Small intestine (tissue), 7 donors: Measurements from ENCODE around the gene EMD. TPM values are rescaled to one million over a fixed set of nuclear protein-coding genes. Genes with fewer than 3 reads are reported as not detected.

ENCODE experiments used
- DNase-seq, 2 donors: peaks; one replicate each; pipeline versions ENCODE4 v3.0.0 to v3.0.0-alpha.2; 2013
- FAIRE-seq: peaks from 2 replicates; lab custom pipeline; 2012; peaks lifted over from hg19 to GRCh38; lab: Jason Lieb, UNC
- H3K27ac ChIP-seq, 3 donors: one replicate each; pipeline ENCODE4 v1.5.1; 2013; ENCODE audit warnings: low read length in 2 of 3, mild to moderate bottlenecking in 2 of 3, control low read depth in 1 of 3, inconsistent platforms in 1 of 3, low read depth in 1 of 3, moderate library complexity in 1 of 3
- H3K27me3 ChIP-seq, 3 donors: one replicate each; pipeline ENCODE4 v1.6.1; 2013; ENCODE audit warnings: low read length in 3 of 3, inconsistent platforms in 1 of 3; ENCODE audit not compliant: control insufficient read depth in 3 of 3, insufficient read depth in 3 of 3
- H3K36me3 ChIP-seq, 3 donors: one replicate each; pipeline ENCODE4 v1.6.1; 2013; ENCODE audit warnings: low read length in 3 of 3, inconsistent platforms in 1 of 3, low read depth in 1 of 3, mild to moderate bottlenecking in 1 of 3, moderate library complexity in 1 of 3; ENCODE audit not compliant: control insufficient read depth in 3 of 3, insufficient read depth in 2 of 3
- H3K4me1 ChIP-seq, 3 donors: one replicate each; pipeline ENCODE4 v1.6.1; 2013; ENCODE audit warnings: low read length in 2 of 3, inconsistent platforms in 1 of 3, low read depth in 1 of 3, mild to moderate bottlenecking in 1 of 3, moderate library complexity in 1 of 3; ENCODE audit not compliant: control insufficient read depth in 3 of 3, insufficient read depth in 2 of 3
- H3K4me3 ChIP-seq, 3 donors: one replicate each; pipeline ENCODE4 v1.5.1; 2013; ENCODE audit warnings: low read length in 3 of 3, control low read depth in 1 of 3, inconsistent platforms in 1 of 3, low read depth in 1 of 3, mild to moderate bottlenecking in 1 of 3, moderate library complexity in 1 of 3
- H3K9me3 ChIP-seq, 2 donors: one replicate each; pipeline ENCODE4 v1.6.1; 2013; ENCODE audit warnings: low read depth in 1 of 2, low read length in 1 of 2; ENCODE audit not compliant: control insufficient read depth in 2 of 2, insufficient read depth in 1 of 2
- WGBS, 3 donors: extraction: QIAGEN DNeasy Blood & Tissue Kit; methylation state at CpG; one replicate each; pipeline ENCODE4 v1.1.7; 2013; 5-methylcytosine and 5-hydroxymethylcytosine counted together
- polyA plus RNA-seq, 4 donors: library from polyadenylated mRNA; stranded (reverse) in 3 of 4; unstranded in 1 of 4; fragments of 200-250 nt in 3 of 4; fragments of 120-200 nt in 1 of 4; gene quantifications; one replicate each; pipeline versions ENCODE4 v1.2.1 to v1.2.3, GENCODE V29; 2013
- donor health status: healthy with polysubstance abuse.
- donor health status: control.
- donor health status: control.
- donor health status: Bipolar disorder and iron deficiency.
- donor health status: healthy.

EMD gene
- polyA plus RNA-seq, 4 donors = 37.6 to 82.3 (median 55.6) TPM

DNA sequence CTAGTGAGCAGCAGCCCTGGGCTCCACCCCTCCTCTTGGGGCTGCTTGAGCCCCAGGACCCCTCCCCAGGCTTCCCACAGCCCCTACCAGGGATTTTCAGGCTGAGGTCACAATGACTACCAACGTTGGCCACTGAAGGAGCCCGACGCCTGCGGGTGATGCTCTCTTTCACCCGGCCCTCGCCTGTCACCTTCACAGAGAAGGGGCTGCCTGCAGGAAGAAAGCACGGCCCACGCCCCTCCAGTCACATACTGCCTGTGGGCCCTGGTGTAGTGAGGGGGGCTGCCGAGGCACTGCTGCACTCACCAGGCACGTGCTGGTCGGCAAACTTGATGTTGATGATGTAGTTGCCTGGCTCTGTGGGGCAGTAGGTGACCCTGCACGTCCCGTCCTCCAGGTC is 26.6 kb upstream of the EMD start:
- 88 to 91% (median 90%) methylated on average over 8 to 13 of the region's 13 CpGs for WGBS, 3 donors
- no peaks in the 10 kb centered on the region for H3K27me3 ChIP-seq
- no peak for FAIRE-seq
- H3K4me1 ChIP-seq = no peaks in the 10 kb centered on the region
- no peaks in the 10 kb centered on the region for H3K9me3 ChIP-seq
- peaks cover 0 to 75% (median 6%) of the 10 kb centered on the region in 3 donors for H3K36me3 ChIP-seq
- no peak overlapping the region for H3K4me3 ChIP-seq
- H3K27ac ChIP-seq = no peak overlapping the region
- no peak for DNase-seq

DNA sequence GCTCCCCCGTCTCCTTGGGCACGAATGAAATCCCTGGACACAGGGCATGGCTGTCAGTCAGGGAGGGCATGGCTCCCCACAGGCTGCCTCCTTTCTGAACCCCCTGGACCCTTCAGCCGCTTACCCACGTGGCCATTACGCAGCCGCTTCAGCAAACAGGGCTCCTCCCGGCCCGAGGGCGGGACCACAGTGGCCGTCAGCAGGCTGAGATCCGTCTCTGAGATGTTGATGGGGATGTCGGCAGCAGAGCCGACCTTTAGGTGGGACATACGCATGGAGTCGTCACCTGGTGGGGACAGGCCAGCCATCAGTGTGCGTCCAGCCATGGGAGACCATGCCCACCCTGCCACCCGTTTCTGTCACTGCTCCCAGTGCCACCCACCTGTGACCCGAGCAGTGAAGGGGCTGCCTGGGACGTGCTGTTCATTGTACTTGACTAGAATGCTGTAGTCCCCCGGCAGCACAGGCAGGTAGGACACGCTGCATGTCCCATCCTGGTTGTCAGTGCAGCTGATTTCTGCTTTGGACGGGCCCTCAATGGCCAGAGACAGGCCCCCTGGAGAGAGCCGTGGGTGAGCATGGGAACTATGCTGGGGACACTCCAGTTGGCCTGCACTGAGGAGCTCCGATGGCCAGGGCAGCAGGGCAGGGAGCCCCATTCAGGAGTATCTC is 25.8 kb upstream of the EMD start:
- DNase-seq (no peak), FAIRE-seq (no peak)
- H3K4me1 ChIP-seq = no peaks in the 10 kb centered on the region
- peaks cover 0 to 82% (median 7%) of the 10 kb centered on the region in 3 donors for H3K36me3 ChIP-seq
- WGBS, 3 donors = 86 to 90% (median 89%) methylated on average over 24 of the region's 24 CpGs
- no peaks in the 10 kb centered on the region for H3K9me3 ChIP-seq
- no peaks in the 10 kb centered on the region for H3K27me3 ChIP-seq
- no peak overlapping the region for H3K4me3 ChIP-seq
- no peak overlapping the region for H3K27ac ChIP-seq

DNA sequence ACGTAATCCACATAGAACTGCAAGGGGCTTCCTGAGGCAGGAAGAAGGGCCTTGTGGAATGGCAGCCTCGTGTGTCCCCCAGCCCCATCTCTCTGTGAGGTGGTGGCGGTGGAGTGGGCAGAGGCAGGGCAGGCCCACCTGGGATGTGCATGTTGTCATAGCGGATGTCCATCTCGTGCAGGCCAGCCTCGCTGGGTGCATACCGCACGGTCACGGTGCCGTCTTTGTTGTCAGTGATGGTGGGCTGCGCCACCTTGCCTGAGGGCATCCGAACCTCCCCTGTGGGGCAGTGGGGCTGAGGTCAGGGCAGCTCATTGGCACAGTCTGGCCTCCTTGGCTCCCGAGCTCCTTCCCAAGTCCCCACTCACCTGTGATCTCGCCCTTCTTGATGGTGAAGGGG is 25.1 kb upstream of the EMD start:
- Histone ChIP-seq H3K27me3 (no peaks in the 10 kb centered on the region), H3K4me1 (no peaks in the 10 kb centered on the region), H3K4me3 (no peak overlapping the region), H3K27ac (no peak overlapping the region), H3K9me3 (no peaks in the 10 kb centered on the region), H3K36me3 (peaks cover 0 to 85% (median 10%) of the 10 kb centered on the region in 3 donors)
- 84 to 91% (median 86%) methylated on average over 13 to 14 of the region's 14 CpGs for WGBS, 3 donors
- DNase-seq (no peak), FAIRE-seq (no peak)

GRCh38 chrX:154354516-154354915 is 24.6 kb upstream of the EMD start:
- no peaks in the 10 kb centered on the region for H3K4me1 ChIP-seq
- H3K9me3 ChIP-seq = no peaks in the 10 kb centered on the region
- WGBS, 3 donors = 74 to 91% (median 90%) methylated on average over 11 to 13 of the region's 13 CpGs
- FAIRE-seq (no peak), DNase-seq (no peak)
- no peak overlapping the region for H3K27ac ChIP-seq
- peaks cover 0 to 85% (median 9%) of the 10 kb centered on the region in 3 donors for H3K36me3 ChIP-seq
- no peak overlapping the region for H3K4me3 ChIP-seq
- H3K27me3 ChIP-seq = no peaks in the 10 kb centered on the region

DNA sequence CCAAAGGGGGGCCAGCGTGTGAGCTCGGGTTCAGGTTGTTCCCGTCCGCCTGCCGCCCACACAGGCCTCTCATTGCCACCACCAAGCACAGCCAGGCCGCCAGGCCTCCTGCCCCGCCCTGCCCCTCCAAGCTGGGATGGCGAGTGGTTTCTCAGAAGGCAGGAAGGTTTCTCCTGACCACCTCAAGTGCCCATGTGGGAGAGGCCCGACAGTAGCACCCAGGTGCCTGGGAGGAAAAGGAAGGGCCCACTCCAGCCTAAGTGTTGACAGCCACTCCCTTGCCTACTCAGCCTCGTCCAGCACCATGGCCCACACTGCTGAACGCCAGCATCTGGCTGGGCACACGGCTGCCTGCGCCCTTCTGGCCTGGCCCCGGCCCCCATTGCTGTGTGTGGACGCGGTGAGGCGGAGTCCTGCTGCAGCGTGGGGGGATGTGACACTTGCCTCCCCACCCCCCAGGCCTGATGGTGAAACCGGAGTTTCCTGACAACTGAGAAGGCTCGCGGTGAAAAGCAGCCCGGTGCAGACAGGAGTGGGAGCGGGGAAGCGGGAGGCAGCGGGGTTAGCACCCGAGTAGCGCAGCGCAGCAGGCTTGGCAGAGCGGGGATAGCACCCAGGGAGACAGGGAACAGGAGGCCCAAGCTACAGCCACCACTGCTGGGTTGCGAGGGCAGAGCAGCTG is 23.9 kb upstream of the EMD start:
- Histone ChIP-seq H3K27me3 (no peaks in the 10 kb centered on the region), H3K36me3 (peaks cover 0 to 84% (median 7%) of the 10 kb centered on the region in 3 donors), H3K9me3 (no peaks in the 10 kb centered on the region), H3K4me1 (no peaks in the 10 kb centered on the region), H3K27ac (no peak overlapping the region), H3K4me3 (no peak overlapping the region)
- WGBS, 3 donors = 82 to 86% (median 85%) methylated on average over 29 to 30 of the region's 30 CpGs
- DNase-seq = no peak
- FAIRE-seq = no peak

- DNase-seq (no peak), FAIRE-seq (no peak)
- Histone ChIP-seq H3K9me3 (no peaks in the 10 kb centered on the region), H3K4me3 (no peak overlapping the region), H3K4me1 (no peaks in the 10 kb centered on the region), H3K27me3 (no peaks in the 10 kb centered on the region), H3K36me3 (peaks cover 0 to 82% (median 7%) of the 10 kb centered on the region in 3 donors), H3K27ac (no peak overlapping the region)
- 76 to 91% (median 85%) methylated on average over 4 to 12 of the region's 12 CpGs for WGBS, 3 donors
Observed at GRCh38 chrX:154355776-154356140, 23.3 kb upstream of the EMD start.

DNA sequence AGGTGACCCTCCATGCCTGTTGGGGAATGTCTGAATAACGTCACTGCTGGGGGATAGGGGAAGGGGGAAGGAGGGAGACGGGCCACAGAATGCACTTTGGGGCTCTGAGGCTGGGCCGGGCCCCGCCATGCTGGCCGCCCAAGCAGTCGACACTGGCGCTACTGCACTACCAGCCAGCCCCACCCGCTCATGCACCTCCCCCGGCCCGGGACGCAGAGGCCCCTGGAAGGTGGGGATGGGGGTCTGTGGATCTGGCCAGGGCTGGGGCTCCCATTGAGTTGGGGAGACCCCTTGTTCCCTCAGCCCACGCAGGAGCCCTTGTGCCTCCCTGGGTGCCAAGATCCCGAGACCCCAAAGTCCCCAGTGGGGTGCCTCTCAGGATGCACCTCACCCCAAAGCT is 22.5 kb upstream of the EMD start:
- Histone ChIP-seq H3K36me3 (peaks cover 0 to 79% (median 7%) of the 10 kb centered on the region in 3 donors), H3K27me3 (no peaks in the 10 kb centered on the region), H3K4me3 (no peak overlapping the region), H3K27ac (no peak overlapping the region), H3K9me3 (no peaks in the 10 kb centered on the region), H3K4me1 (no peaks in the 10 kb centered on the region)
- FAIRE-seq (no peak), DNase-seq (no peak)
- 85 to 87% methylated on average over 12 to 13 of the region's 13 CpGs; no CpG with 5 or more reads in 1 of the 3 donors for whole genome bisulfite sequencing, 3 donors

DNA sequence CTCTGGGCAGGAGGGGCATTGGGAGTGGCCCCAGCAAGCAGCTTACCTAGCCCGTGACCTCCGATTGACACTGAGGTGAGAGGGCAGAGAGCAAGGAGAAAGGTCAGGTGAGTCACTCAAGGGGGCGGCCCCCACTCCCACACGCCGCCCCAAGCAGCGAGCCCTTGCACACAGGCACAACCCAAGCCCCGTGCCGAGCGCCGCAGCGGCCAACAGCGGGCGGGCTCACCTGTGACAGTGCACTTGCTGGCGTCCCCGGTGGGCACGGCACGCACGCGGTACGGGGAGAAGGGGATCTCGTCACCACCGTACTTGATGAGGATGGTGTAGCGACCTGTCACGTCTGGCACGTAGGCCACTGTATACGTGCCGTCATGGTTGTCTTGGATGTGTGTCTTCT is 21.9 kb upstream of the EMD start:
- H3K4me1 ChIP-seq = no peaks in the 10 kb centered on the region
- no peaks in the 10 kb centered on the region for H3K27me3 ChIP-seq
- no peak overlapping the region for H3K4me3 ChIP-seq
- no peaks in the 10 kb centered on the region for H3K9me3 ChIP-seq
- H3K36me3 ChIP-seq = peaks cover 0 to 79% (median 7%) of the 10 kb centered on the region in 3 donors
- no peak overlapping the region for H3K27ac ChIP-seq
- FAIRE-seq = no peak
- no peak for DNase-seq
- 88 to 93% (median 89%) methylated on average over 22 to 27 of the region's 27 CpGs for WGBS, 3 donors
